Osteoblast (primary cell): Measurements from ENCODE around the gene UGT2B11. TPM values are rescaled to one million over a fixed set of nuclear protein-coding genes. Genes with fewer than 3 reads are reported as not detected.
"Not testable (repeated sequence)": the region's sequence is repeated elsewhere in the genome, so short reads cannot be mapped to it uniquely, and the experiment has no call there.

Experiments
- DNase-seq: peaks from one replicate; pipeline ENCODE4 v3.0.0; 2011; ENCODE audit warnings: low spot score, mixed read lengths; ENCODE audit not compliant: insufficient read length; ENCODE audit errors: missing footprints
- H2AFZ ChIP-seq: 2 replicates; pipeline ENCODE4 v1.6.0; 2011; ENCODE audit warnings: mild to moderate bottlenecking, low read length
- H3K27ac ChIP-seq: 2 replicates; pipeline ENCODE4 v1.5.1; 2011; ENCODE audit warnings: mild to moderate bottlenecking, low read depth, low read length, moderate library complexity
- H3K27me3 ChIP-seq: 2 replicates; pipeline ENCODE4 v1.6.0; 2012; ENCODE audit warnings: mild to moderate bottlenecking, control low read depth, inconsistent platforms, low read length, moderate library complexity; ENCODE audit not compliant: insufficient read depth
- H3K36me3 ChIP-seq: 2 replicates; pipeline ENCODE4 v1.5.1; 2011; ENCODE audit warnings: mild to moderate bottlenecking, low read length, control low read depth, moderate library complexity; ENCODE audit not compliant: insufficient read depth
- H3K4me1 ChIP-seq: 2 replicates; pipeline ENCODE4 v1.5.1; 2011; ENCODE audit warnings: mild to moderate bottlenecking, low read length, control low read depth, moderate library complexity; ENCODE audit not compliant: insufficient read depth
- H3K4me2 ChIP-seq: 2 replicates; pipeline ENCODE4 v1.6.0; 2011; ENCODE audit warnings: mild to moderate bottlenecking, low read length; ENCODE audit not compliant: insufficient read depth
- H3K4me3 ChIP-seq: fragments of 200-600 bp; sonication (generic); 3 replicates; pipeline ENCODE4 v1.5.1; 2012; ENCODE audit warnings: mild to moderate bottlenecking, low read length, inconsistent platforms; ENCODE audit not compliant: insufficient read depth
- H3K79me2 ChIP-seq: 2 replicates; pipeline ENCODE4 v1.6.0; 2012; ENCODE audit warnings: mild to moderate bottlenecking, low read length, control low read depth, inconsistent platforms; ENCODE audit not compliant: insufficient read depth
- H3K9me3 ChIP-seq: 2 replicates; pipeline ENCODE4 v1.5.1; 2011; ENCODE audit warnings: low read depth, low read length, control low read depth
- H4K20me1 ChIP-seq: 2 replicates; pipeline ENCODE4 v1.6.0; 2012; ENCODE audit warnings: mild to moderate bottlenecking, low read length, control low read depth; ENCODE audit not compliant: insufficient read depth
- CTCF ChIP-seq: IDR thresholded peaks from 2 replicates; pipeline ENCODE4 v1.5.1; 2011; ENCODE audit warnings: mild to moderate bottlenecking, low read depth, low read length, moderate library complexity; ENCODE audit errors: extremely low read depth
- total RNA-seq: library from RNA; depleted of rRNA; stranded (reverse); fragments of >200 nt; gene quantifications from 2 replicates; pipeline ENCODE4 v1.2.3, GENCODE V29; 2012

The UGT2B11 gene
- not detected in 2 replicates for total RNA-seq

- Histone ChIP-seq H2AFZ (no peak within 1 kb of the TSS), H3K79me2 (no peaks in the 10 kb centered on the region), H3K9me3 (no peaks in the 10 kb centered on the region), H3K27me3 (no peaks in the 10 kb centered on the region), H3K4me2 (no peak within 1 kb of the TSS), H3K4me3 (no peak within 1 kb of the TSS), H3K27ac (no peak within 1 kb of the TSS), H3K36me3 (no peaks in the 10 kb centered on the region), H3K4me1 (no peaks in the 10 kb centered on the region), H4K20me1 (no peaks in the 10 kb centered on the region)
- DNase-seq, result no peak
- no peak for TF ChIP-seq CTCF
These were observed at the start of gene UGT2B11 for GRCh38 chr4:69214716-69215115. UGT2B11 (minus strand) TSS chr4:69214748; CDS start chr4:69214722, 26 bp downstream.

- H3K4me2 ChIP-seq, H3K79me2 ChIP-seq, H3K4me3 ChIP-seq, H3K9me3 ChIP-seq, H4K20me1 ChIP-seq, H2AFZ ChIP-seq, H3K27me3 ChIP-seq, DNase-seq, H3K27ac ChIP-seq, H3K36me3 ChIP-seq, H3K4me1 ChIP-seq: not testable (repeated sequence)
These were observed 38.7 kb upstream of the UGT2B11 start for GRCh38 chr4:69253147-69253772.

- not testable (repeated sequence) for H3K4me2 ChIP-seq, H3K36me3 ChIP-seq, H3K9me3 ChIP-seq
These were observed 36.3 kb upstream of the UGT2B11 start for GRCh38 chr4:69250884-69251283.

GRCh38 chr4:69242562-69243240 lies 28.2 kb upstream of the UGT2B11 start:
- not testable (repeated sequence) for H3K36me3 ChIP-seq, H3K79me2 ChIP-seq, H3K9me3 ChIP-seq, DNase-seq, H3K27me3 ChIP-seq, H2AFZ ChIP-seq, H3K4me3 ChIP-seq, H3K27ac ChIP-seq, H3K4me2 ChIP-seq, H4K20me1 ChIP-seq, H3K4me1 ChIP-seq

More at GRCh38 chr4:69250884-69251283, 36.3 kb upstream of the UGT2B11 start:
- H3K4me1 ChIP-seq, H3K79me2 ChIP-seq, H2AFZ ChIP-seq, H3K27ac ChIP-seq, DNase-seq, H3K4me3 ChIP-seq, H3K27me3 ChIP-seq, H4K20me1 ChIP-seq: not testable (repeated sequence)

- H2AFZ ChIP-seq, H3K36me3 ChIP-seq, H3K4me1 ChIP-seq, H3K27me3 ChIP-seq, DNase-seq, H4K20me1 ChIP-seq, H3K79me2 ChIP-seq, H3K9me3 ChIP-seq, H3K4me2 ChIP-seq, H3K27ac ChIP-seq, H3K4me3 ChIP-seq: not testable (repeated sequence)
These were observed 27.2 kb upstream of the UGT2B11 start for GRCh38 chr4:69241746-69242145.

GRCh38 chr4:69240787-69241186 lies 26.2 kb upstream of the UGT2B11 start:
- not testable (repeated sequence) for H3K36me3 ChIP-seq, H3K79me2 ChIP-seq, H3K27me3 ChIP-seq, H3K27ac ChIP-seq, H4K20me1 ChIP-seq, DNase-seq, H3K4me3 ChIP-seq, H2AFZ ChIP-seq, H3K4me1 ChIP-seq, H3K4me2 ChIP-seq, H3K9me3 ChIP-seq
